Hippocampal formation (tissue), 2 donors: ENCODE results near the gene CTNNA3.

Source experiments
- DNase-seq, 2 donors: peaks; one replicate each; lab custom pipeline; 2025; lab: John Stamatoyannopoulos, UW

The CTNNA3 gene

DNA sequence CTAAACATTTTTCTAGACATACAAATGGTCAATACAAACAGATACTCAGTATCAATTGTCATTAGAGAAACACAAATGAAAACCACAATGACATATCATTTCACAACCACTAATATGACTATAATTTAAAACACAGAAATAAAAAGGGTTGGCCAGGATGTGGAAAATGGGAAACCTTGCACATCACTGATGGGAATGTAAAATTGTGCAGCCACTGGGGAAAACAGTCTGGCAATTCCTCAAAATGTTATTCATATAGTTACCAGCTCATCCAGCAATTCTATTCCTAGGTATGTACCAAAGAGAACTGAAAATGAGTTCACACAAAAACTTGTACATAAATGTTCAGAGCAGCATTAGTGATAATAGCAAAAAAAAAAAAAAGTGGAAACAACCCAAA, 876.3 kb downstream of the CTNNA3 start:
- DNase-seq = no peak

DNA sequence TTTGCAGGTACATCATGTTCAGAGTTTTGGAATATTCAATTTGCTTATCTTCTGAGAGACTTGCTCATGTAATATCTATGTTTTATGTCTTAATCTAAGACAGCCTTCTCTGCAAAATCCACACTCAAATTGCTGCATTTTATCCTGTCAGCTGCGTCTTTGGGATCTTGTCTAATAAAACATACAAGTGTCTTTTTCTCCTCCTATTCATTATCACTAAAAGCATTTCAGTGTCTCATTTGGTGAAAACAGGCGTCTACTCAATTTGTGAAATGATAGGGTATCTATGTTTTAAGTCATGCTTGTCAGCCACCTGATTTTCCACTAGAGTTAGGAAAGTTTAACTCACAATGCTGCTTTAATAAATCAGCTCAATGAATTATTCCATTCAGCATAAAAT, 882.9 kb downstream of the CTNNA3 start:
- DNase-seq = no peak

DNA sequence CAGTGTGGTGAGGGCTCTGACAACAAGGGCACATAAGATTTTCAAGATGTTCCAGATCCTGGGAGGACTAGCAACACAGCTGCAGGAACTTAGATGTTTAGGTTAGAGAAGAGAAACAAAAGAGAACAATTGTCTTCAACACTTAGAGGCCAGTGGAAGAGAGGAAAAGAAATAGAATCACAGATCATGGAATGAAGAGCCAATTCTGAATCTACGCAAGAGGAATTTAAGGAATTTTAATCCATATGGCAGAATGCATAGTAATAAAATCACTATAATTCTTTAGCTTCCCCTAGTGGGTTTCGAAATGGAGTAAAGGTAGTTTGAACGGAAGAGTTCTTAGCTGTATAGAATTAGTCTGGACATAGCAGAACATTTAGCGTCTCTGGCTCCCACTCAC, 884.8 kb downstream of the CTNNA3 start:
- no peak for DNase-seq

DNA sequence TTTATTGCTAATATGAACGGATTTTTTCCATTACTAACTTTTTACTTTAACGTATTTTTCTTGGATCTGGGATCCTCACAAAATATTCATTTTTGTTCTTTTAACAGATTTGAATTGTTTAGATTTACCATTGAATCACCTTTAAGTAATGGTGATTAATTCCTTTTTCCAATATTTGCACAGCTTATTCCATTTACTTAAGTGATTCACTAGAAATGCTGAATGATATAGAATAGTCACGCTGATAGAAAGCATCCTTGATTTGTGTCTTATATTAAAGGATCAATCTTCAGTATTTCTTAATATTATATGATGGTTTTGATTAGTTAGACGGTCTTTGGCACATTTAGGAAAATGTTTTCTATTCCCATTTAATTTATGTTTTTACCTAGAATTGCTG, 886.6 kb downstream of the CTNNA3 start:
- DNase-seq = no peak

DNA sequence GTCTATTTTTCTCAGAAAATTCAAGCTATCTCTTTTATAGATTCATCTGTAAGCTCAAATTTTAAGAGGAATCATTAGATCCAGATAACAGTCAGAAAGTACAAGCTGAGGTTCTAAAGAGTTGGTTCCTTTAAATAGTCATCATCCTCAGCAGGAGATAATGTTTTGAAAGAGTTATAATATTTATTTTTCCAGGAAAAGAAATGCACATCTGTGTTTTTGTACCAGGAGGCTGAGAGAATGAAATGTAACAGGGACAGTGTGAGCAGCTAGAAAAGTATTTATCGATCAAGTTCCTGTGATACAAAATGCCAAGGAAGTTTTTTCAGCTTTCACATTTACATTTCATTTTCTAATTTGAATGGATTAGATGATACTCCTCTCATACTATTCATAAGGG, 890.4 kb downstream of the CTNNA3 start:
- no peak for DNase-seq

DNA sequence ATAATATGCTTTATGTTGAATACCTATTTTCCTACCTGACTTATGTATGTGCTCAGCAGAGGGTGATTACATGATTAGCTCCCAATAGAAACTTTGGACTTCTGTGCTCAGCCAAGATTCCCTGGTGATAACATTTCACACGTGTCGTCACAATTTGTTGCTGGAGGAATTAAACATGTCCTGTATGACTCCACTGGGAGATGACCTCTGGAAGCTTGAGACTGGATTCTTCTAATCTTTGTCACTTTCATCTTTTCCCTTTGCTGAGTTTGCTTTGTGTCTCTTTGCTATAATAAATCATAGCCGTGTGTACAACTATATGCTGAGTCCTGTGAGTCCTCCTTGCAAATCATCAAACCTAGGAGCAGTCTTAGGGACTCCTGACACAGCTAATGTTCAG, 891.0 kb downstream of the CTNNA3 start:
- DNase-seq = no peak

DNA sequence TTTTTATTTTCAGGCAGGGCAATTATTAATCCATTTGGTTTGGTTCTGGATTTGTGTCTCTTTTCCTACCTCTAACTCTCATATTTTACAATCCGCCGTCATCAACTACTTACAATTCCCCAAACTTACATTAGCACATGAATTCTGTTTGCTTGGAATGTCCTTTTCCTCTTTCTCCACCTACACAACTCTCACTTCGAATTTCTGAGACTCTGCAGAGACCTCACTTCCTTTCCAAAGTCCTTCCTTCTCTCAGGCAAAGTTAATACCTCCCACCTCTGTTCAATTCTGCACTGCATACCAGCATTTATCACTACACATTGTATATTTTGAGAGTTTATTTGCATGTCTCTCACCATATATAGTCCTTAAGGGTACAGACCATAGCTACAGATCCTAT, 892.8 kb downstream of the CTNNA3 start:
- no peak for DNase-seq

DNA sequence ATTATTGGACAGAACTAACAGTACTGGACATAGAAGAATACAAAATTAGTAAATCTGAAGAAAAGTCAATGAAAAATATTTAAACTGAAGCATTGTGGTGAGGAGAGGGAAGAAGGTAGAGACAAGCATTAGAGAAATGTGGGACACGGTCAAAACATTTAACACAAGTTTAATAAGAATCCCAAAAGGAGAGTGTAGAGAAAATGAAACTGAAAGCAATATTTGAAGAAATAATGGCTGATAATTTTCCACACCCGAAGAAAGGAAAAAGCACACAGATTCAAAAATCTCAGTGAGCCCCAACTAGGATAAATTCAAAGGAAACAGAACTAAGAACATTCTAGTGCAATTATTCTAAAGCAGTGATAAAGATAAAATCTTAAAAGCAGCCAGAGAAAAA, 896.5 kb downstream of the CTNNA3 start:
- DNase-seq = no peak

DNA sequence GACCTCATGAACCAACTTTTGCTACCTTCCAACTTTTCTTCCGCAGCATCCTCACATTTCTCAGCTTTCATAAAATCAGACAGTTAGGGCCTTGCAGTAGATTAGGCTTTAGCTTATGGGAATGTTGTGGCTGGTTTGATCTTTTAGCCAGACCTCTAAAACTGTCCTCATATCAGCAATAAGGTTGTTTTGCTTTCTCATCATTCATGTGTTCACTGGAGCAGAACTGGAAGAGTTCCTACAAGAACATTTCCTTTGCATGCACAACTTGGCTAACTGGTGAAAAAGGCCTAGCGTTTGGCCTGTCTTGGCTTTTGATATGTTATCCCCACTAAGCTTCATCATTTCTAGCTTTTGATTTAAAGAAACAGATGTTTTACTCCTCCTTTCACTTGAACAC, 900.1 kb downstream of the CTNNA3 start:
- DNase-seq = no peak

DNA sequence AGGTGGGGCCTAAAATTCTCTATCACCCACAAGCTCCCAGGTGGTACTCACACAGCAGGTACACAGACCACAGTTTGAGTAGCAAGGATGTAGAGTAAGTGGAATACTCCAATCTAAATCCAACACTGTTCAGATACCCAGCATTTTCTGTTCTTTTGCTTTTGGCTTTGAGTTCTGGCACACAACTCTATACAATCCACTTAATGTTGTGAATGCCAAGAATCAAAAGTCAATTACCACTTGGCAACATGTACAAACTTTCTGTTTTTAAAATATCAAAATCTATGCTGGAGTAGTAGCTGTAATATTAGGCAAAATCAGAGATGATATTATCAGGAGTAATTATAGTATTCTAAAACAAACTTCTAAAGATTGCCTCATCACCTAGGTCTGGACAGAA, 903.6 kb downstream of the CTNNA3 start:
- DNase-seq = no peak

DNA sequence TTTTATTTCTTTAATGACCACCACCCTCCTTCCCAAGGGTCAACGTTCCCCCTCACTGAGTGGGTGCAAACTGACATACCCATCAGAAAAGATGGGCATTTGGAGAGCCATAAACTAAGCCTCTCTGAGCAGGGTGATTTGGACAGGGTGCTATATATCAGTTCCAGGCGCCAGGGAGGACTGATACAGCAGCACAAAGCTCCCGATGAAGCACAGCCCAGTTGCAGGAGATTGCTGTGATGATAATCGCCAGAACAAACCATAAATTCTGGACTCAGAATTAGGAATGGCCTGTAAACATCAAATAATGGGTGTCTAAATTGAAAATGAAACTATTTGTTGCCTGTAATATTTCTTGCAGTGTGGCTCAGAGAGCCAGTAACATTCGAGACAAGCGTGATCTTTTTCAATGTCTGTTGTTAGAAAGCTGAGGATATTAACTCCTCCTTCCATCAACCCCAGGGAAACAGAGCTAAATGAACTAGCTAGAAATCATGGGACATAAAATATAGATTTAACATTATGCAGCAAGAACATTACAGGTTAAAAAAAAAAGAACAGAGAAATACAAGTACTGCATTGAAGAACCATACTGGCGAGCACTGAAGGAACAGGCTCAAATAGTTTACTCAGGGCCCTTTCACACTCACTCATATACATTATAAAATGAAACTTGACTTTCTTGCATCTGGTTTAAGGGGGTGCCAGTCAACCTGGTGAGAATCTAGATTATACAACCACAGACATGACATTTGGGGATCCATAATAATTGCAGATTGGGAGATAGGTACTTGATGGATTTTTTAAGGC, 907.6 kb downstream of the CTNNA3 start:
- no peak for DNase-seq

DNA sequence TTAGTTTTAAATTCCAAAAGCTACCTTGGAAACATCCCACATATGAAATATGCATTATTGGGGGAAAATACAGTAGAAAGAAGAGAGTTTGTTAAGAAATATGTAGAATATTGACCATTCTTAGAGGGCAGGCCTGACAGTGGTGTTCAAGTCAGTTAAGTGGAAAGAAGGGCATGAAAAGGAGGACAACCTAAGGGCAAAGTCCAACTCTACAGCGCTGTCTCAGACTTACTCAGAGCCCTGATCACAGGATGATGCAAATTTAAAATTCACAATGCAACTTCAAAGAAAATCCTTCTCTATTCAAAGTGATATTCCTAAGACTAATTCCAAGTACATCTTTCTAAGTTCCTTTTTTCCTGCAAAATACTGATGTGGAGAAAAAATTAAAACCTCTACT, 909.3 kb downstream of the CTNNA3 start:
- DNase-seq = no peak

DNA sequence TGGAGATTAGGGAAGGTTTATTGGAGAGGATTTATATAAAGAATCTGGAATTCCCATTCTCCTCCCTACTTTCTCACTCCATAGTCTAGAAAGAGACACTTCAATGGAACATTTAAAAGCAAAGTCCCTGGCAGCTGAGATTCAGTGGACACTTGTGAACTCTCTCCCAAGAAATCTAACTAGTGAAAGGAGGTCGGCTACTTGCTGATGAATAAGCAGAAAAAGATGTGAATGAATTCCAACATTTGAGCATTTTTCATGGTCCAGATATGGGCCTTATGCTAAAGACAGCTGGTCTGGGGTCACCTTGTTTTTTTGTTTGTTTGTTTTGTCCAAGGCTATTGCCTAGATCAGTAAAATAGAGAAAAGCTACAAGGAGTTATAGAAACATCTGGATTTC, 911.2 kb downstream of the CTNNA3 start:
- no peak for DNase-seq

DNA sequence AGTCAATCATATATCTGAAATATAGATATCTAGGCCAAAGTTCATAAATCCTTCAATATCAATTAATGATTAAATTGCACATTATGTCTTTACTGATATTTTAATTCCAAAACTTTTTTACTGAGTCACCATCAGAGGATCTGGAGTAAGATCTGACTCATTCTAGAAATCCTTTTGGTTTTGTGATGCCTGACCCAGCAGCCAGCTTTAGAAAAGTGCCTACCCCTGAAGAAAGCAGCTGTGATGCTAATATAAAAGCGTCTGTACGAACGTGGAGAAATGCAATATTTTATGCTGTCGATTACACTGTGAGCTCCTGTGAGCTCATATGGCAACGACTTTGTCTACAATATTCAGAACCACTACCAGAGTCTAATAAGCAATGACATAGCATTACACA, 912.7 kb downstream of the CTNNA3 start:
- DNase-seq = no peak

DNA sequence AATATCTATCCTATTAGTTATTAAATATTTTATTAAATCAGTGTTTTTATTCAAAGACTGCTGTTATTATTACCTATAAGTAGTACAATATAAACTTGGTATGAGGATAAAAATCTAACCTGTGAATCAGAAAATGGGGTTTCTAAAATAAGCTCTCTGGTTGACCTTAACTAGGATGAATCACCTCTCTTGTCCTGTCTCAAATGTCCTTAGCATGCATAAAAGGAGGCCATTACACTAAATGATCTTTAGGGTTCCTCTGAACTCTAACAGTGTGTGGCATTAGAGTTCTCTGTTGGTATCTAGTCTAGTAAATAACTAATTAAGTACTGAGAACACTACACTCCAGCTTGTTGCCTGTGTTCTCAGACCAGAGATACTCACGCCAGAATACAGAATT, 913.2 kb downstream of the CTNNA3 start:
- no peak for DNase-seq

DNA sequence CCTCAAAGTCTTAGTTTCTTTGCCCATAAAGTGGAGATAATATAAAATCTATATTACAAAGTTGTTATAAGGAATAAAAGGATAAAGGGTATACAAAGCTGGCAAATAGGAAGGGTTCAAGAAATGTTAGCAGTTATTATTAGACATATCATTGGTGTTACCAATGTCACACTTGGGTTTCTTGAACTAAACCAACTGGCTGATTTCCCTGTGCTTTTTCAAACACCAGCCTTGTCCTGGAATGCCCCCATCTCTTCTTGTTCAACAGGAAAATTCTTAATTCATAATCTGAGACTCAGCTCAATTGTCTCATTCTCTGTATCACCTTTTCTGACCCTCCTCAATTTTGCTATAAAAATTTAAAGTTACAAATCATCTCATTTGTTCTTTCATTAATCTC, 913.9 kb downstream of the CTNNA3 start:
- no peak for DNase-seq

DNA sequence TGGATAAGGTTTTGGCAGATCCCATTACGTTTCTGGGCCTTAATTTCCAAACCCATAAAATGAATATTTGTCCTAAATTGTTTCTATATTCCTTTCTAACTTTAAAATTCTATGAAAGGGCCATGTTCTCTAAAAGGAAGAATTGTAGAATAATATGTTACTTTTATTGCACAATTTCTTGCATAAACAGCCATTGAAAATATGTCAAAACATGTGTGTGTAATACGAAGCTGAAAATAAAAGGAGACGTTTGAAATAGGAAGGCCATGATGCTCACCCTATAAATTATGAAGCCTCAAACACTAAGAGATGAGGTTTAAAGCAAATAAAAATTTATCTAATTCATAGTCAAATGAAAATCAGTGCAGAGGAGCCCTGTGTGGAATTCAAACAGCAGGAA, 915.2 kb downstream of the CTNNA3 start:
- no peak for DNase-seq

DNA sequence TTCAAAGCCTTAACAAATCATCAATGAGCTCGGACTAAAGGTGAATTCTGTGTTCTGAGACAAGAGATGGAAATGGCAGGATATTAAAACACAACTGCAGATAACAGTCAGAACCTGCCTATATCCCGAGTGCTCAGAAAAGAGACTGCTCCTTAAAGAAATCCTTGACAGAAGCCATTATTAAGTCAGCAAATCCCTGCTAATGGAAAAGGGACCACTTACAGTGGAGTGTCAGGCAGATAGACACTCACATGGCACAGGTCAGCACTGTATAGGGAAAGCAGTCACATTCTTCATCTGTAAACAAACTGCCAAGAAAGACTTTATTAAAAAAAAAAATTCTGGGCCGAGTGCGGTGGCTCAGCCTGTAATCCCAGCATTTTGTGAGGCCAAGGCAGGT, 917.6 kb downstream of the CTNNA3 start:
- no peak for DNase-seq

DNA sequence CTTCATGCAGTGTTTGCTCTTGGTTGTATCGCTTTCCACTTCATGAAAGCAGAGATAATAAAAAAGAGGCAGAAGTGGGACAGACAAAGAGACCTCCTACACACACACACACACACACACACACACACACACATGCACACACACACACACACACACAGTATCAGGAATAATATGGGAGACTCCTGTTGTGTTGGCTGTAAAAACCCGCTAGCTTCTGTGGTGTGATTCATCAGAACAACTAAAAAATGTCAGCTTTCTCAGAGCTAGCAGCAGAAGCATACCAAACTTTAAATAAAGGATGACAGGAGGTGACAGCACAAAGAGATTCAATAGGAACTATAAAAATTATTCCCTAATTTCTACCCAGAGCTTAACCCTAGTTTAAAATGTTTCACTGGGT, 918.3 kb downstream of the CTNNA3 start:
- no peak for DNase-seq

DNA sequence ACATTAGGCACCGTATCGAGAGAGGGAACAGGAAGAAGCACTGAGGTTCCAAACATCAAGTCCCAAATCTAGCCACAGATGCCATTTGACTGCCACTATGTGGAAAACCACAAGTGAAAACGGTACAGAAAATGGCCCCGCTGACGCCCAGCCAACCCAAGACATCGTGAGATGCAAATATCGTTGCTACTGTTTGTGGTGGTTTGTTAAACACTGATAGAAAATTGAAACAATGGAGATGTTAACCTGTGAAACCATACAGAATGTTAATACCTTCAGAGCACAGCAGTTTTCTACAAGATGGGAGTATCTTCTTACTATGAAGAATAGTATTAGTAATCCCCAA, 922.5 kb downstream of the CTNNA3 start:
- DNase-seq = no peak

DNA sequence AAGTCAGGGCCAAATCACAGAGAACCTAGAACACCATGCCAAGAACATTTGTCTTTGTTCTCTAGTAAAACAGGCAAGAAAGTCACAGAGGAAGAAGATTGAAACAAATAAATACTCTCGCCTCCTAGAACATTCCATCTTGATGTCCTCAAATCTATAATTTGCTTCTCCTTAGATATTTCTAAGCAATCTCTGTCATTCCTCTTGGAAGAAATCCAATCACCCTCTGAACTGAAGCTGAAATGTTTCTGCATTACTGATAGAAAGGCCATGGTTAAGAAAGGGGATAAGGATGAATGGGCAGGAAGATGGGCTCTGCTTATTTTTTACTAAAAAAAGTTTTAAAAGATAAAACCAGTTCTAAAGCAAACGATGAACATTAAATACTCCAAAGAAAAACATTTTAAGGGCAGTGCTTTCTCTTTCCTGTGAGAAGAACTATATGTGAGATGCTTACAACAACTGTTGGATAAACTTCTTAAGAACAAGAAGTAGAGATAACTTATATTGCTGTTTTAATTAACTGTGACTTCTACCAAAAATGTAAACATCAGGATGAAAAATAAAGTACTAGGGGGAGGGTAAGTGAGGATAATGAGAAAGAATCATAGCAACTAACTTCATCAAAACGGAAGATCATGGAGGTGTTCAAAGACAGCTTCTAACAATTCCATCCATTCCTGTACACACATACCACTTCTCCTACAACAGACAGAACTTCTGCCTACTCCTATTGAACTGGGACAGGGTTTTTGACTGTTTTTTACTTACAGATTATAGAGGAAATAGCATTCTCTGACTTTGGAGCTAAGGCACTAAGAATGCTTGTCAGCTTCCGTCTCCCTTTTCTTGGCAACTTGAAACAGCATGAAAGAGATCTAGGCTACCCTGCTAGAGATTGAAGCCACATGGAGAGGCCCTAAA, 923.2 kb downstream of the CTNNA3 start:
- DNase-seq = no peak

DNA sequence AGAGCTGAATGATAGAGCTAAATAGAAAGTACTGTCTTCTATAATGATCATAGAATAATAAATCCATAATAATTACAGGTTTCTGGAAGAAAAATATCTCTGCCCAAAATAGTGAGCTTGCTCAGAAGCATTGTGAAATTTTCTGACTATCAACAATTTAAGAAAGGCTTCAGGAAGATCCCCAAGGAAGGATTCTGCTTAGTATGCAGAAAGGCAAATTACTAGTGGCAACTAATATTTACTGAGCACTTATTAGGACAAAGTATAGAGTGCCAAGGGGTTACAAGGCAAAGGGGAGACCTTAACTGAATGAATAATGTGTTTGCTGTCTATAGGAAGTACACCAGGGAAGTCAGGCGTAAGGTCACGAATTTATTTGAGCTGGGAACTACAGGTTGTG, 928.3 kb downstream of the CTNNA3 start:
- no peak for DNase-seq

DNA sequence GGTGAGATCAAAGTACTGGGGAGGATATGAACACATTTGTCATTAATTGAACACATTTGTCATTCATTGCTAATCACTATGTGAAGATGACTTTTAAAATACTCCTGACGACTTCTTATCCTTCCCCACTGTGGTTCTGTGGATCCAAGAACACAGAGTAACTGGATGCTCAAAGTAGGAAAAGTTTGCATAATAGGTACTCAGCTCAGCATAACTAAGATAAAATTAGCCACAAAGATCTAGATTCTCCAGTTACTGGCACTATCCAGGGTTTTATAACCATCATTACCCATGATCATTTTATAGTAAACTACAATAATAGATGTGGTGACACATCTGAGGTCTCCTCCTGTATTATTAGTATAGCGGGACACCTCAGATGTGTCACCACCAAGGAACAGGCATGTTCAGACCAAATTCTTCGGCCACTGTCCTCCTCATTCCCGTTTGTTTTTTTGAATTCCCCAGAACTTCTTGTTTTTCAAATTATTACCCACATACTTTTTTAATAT, 933.7 kb downstream of the CTNNA3 start:
- no peak for DNase-seq
